Skeletal muscle tissue (tissue), 4 donors: ENCODE results near the gene ATP8B4. TPM values are rescaled to one million over a fixed set of nuclear protein-coding genes. Genes with fewer than 3 reads are reported as not detected.

Experiments used
- H3K27ac ChIP-seq: one replicate; pipeline ENCODE4 v1.7.0; 2013; ENCODE audit warnings: mild to moderate bottlenecking, low read depth, low read length, inconsistent platforms
- H3K27me3 ChIP-seq, 3 donors: one replicate each; pipeline ENCODE4 v1.7.0; 2013; ENCODE audit warnings: low read length in 3 of 3; ENCODE audit not compliant: control insufficient read depth in 3 of 3, insufficient read depth in 3 of 3
- H3K36me3 ChIP-seq, 3 donors: one replicate each; pipeline ENCODE4 v1.7.0; 2013; ENCODE audit warnings: low read length in 3 of 3; ENCODE audit not compliant: control insufficient read depth in 3 of 3, insufficient read depth in 3 of 3
- H3K4me1 ChIP-seq, 3 donors: one replicate each; pipeline ENCODE4 v1.7.0; 2013; ENCODE audit warnings: low read length in 3 of 3, mild to moderate bottlenecking in 3 of 3; ENCODE audit not compliant: control insufficient read depth in 3 of 3, insufficient read depth in 3 of 3
- H3K4me3 ChIP-seq, 3 donors: one replicate each; pipeline ENCODE4 v1.7.0; 2013; ENCODE audit warnings: low read length in 3 of 3
- H3K9ac ChIP-seq, 3 donors: one replicate each; pipeline ENCODE4 v1.7.0; 2013; ENCODE audit warnings: low read length in 3 of 3, mild to moderate bottlenecking in 3 of 3, moderate library complexity in 2 of 3, low read depth in 1 of 3
- H3K9me3 ChIP-seq, 3 donors: one replicate each; pipeline ENCODE4 v1.7.0; 2013; ENCODE audit warnings: low read length in 3 of 3; ENCODE audit not compliant: control insufficient read depth in 3 of 3
- total RNA-seq: library from RNA; depleted of rRNA; stranded (reverse); fragments of >200 nt; gene quantifications from one replicate; pipeline ENCODE4 v1.2.3, GENCODE V29; 2014
- donor health status: Osteomylitis.

ATP8B4 gene
- total RNA-seq, 1 donor from 2014 or later, result 15.1 TPM

DNA sequence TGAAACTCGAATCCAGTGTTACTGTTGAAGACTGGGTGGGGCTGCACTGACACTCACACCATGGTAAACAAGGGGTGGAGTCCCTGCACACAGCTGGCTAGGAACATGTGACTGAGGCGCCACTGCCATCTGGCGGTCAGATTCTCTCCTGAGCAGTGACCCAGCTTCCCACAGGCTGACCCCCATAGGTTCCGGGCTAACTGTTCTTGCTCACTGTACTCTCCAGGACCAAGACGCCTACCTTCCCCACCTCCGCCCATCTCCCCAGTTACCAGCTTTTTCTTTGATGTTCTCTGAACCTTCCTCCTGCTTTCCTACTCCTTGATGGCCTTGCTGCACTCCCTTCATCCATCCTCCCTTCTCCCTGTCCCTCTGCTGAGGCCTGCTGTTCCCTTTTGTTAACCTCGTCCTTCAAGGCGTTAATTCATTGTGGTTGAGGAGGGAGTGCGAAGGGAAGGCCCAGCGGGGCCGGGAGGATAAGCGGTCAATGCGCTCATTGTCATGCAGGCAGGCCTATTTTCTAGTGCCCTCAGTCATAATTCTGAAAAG lies 115.2 kb downstream of the ATP8B4 start:
- H3K4me3 ChIP-seq, result no peak overlapping the region
- H3K36me3 ChIP-seq, result no peaks in the 10 kb centered on the region
- H3K27me3 ChIP-seq, result no peaks in the 10 kb centered on the region
- no peaks in the 10 kb centered on the region for H3K9me3 ChIP-seq
- H3K27ac ChIP-seq, result no peak overlapping the region
- no peak overlapping the region for H3K9ac ChIP-seq
- H3K4me1 ChIP-seq, result no peaks in the 10 kb centered on the region

GRCh38 chr15:49991587-49991986 lies 127.4 kb downstream of the ATP8B4 start:
- peaks cover 2 to 4% (median 3%) of the 10 kb centered on the region in 3 donors for H3K4me1 ChIP-seq
- H3K9ac ChIP-seq, result no peak overlapping the region
- H3K27me3 ChIP-seq, result no peaks in the 10 kb centered on the region
- no peaks in the 10 kb centered on the region for H3K36me3 ChIP-seq
- H3K4me3 ChIP-seq, result no peak overlapping the region
- no peak overlapping the region for H3K27ac ChIP-seq
- no peaks in the 10 kb centered on the region for H3K9me3 ChIP-seq

DNA sequence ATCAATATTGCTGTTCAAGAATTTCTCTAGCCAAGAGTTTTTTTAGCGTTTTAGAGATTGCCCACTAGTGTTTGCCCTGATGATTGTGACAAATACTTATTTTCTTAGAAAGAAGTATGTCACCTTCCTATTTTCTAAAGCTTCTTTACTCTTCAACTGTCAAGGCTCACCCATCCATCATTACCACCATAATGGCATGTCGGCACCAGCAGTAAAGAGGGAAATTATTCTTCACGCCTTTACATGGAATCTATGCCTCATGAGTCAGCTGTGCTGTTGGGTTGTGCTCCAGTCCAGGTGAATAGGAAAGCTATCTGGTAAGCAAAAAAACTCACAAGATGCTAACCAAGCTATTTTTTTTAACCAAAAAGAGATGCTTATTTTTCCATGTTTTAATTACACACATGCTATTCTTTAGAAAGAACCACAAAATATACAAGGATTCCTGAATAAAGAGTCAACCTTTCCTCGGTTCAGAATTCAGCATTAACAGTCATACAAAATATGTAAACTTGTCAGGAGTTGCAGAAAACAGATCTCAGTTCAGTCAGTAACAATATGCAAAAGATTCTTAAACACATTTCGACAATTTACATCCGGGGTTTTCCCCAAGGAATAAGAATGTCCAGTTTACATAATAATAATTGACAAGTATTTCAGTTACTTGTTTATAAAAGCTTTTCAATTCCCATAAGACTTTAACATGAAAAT lies 128.0 kb downstream of the ATP8B4 start:
- Histone ChIP-seq H3K36me3 (no peaks in the 10 kb centered on the region), H3K9me3 (no peaks in the 10 kb centered on the region), H3K4me1 (peaks cover 2 to 4% (median 3%) of the 10 kb centered on the region in 3 donors), H3K27me3 (no peaks in the 10 kb centered on the region), H3K4me3 (no peak overlapping the region), H3K27ac (no peak overlapping the region), H3K9ac (no peak overlapping the region)

- Histone ChIP-seq H3K9me3 (no peaks in the 10 kb centered on the region), H3K36me3 (no peaks in the 10 kb centered on the region), H3K9ac (no peak overlapping the region), H3K27ac (no peak overlapping the region), H3K27me3 (no peaks in the 10 kb centered on the region), H3K4me1 (peaks cover 2 to 4% (median 3%) of the 10 kb centered on the region in 3 donors), H3K4me3 (no peak overlapping the region)
These were observed 129.5 kb downstream of the ATP8B4 start for GRCh38 chr15:49989498-49989897.

- H3K9me3 ChIP-seq, result no peaks in the 10 kb centered on the region
- no peaks in the 10 kb centered on the region for H3K36me3 ChIP-seq
- no peak overlapping the region for H3K9ac ChIP-seq
- peaks cover 2 to 4% (median 3%) of the 10 kb centered on the region in 3 donors for H3K4me1 ChIP-seq
- no peak overlapping the region for H3K27ac ChIP-seq
- H3K4me3 ChIP-seq, result no peak overlapping the region
- H3K27me3 ChIP-seq, result no peaks in the 10 kb centered on the region
These were observed 130.3 kb downstream of the ATP8B4 start for GRCh38 chr15:49988766-49989165.

DNA sequence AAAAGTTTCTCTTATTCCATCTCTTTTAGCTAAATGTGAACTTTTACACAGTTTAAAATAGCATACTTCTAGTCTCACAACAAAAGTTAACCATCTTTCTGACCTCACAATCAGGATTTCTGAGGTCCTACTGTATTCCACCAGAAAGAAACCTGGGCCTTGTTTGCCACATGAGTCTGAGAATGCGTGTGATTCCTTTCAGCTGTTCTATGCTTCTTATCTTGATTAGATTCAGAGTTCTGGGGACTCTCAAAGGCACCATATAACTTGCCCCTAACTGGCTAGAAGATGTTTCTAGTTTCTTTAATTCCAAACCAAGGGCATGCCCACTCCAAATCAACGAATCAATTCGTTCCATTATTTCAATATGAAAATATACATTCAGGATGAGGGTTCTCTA lies 131.1 kb downstream of the ATP8B4 start:
- Histone ChIP-seq H3K27me3 (no peaks in the 10 kb centered on the region), H3K4me1 (peaks cover 2 to 4% (median 3%) of the 10 kb centered on the region in 3 donors), H3K27ac (no peak overlapping the region), H3K4me3 (no peak overlapping the region), H3K36me3 (no peaks in the 10 kb centered on the region), H3K9ac (no peak overlapping the region), H3K9me3 (no peaks in the 10 kb centered on the region)

GRCh38 chr15:49987198-49987785 lies 131.7 kb downstream of the ATP8B4 start:
- Histone ChIP-seq H3K27ac (no peak overlapping the region), H3K4me1 (peaks cover 2 to 4% (median 3%) of the 10 kb centered on the region in 3 donors), H3K36me3 (no peaks in the 10 kb centered on the region)

GRCh38 chr15:49986326-49986725 lies 132.7 kb downstream of the ATP8B4 start:
- no peaks in the 10 kb centered on the region for H3K9me3 ChIP-seq
- H3K9ac ChIP-seq, result no peak overlapping the region
- H3K4me1 ChIP-seq, result peaks cover 2 to 4% (median 3%) of the 10 kb centered on the region in 3 donors
- H3K27ac ChIP-seq, result no peak overlapping the region
- H3K36me3 ChIP-seq, result no peaks in the 10 kb centered on the region
- H3K27me3 ChIP-seq, result no peaks in the 10 kb centered on the region
- no peak overlapping the region for H3K4me3 ChIP-seq

More at GRCh38 chr15:49987198-49987785, 131.7 kb downstream of the ATP8B4 start:
- Histone ChIP-seq H3K4me3 (no peak overlapping the region), H3K27me3 (no peaks in the 10 kb centered on the region), H3K9ac (no peak overlapping the region), H3K9me3 (no peaks in the 10 kb centered on the region)

- Histone ChIP-seq H3K4me3 (no peak overlapping the region), H3K9me3 (no peaks in the 10 kb centered on the region), H3K27me3 (no peaks in the 10 kb centered on the region), H3K9ac (no peak overlapping the region), H3K36me3 (no peaks in the 10 kb centered on the region), H3K27ac (no peak overlapping the region), H3K4me1 (peaks cover 2 to 4% (median 3%) of the 10 kb centered on the region in 3 donors)
These were observed 133.6 kb downstream of the ATP8B4 start for GRCh38 chr15:49985463-49985862.

DNA sequence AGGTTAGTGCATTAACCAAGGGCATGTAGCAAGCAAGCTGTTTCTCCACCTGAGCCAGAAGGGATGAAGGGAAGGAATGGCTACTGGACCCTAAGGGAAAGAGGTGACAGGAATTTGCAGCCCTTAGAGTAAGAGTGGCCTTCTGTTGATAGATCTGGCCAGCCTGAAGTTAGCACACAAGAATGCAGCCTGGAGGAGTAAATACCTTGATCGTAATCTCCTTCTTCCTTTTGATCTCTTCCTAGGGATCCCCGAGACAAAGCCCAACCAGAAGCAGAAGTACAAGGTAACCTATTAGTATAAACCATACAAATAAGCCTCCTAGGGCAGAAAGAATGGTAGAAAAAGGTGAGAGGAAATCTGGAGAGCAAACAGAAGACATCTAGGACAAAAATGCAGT lies 134.6 kb downstream of the ATP8B4 start:
- Histone ChIP-seq H3K4me3 (no peak overlapping the region), H3K4me1 (peaks cover 1 to 4% (median 2%) of the 10 kb centered on the region in 3 donors), H3K27ac (no peak overlapping the region), H3K9ac (no peak overlapping the region), H3K27me3 (no peaks in the 10 kb centered on the region), H3K36me3 (no peaks in the 10 kb centered on the region), H3K9me3 (no peaks in the 10 kb centered on the region)
